ENCODE data around the gene SPON1. TPM values are rescaled to one million over a fixed set of nuclear protein-coding genes. Genes with fewer than 3 reads are reported as not detected.

SPON1 gene
- total and polyA plus RNA-seq, 2 of the 8 experiments (the other 6 are each of a cell fraction or from before 2014, with no cell fraction given): 1.5 to 5.4 TPM

- TF ChIP-seq CHD7 (IDR thresholded peaks at IDR 0.05; ENCODE audit: insufficient replicate concordance, low read length) (no peak), TEAD4 (IDR thresholded peaks at IDR 0.05; ENCODE audit: low read depth, low read length) (no peak), CTBP2 (IDR thresholded peaks at IDR 0.05; ENCODE audit: borderline replicate concordance, insufficient read depth, insufficient read length, low read length) (no peak), USF2 (IDR thresholded peaks at IDR 0.05; ENCODE audit: low read length) (no peak), NANOG (IDR thresholded peaks at IDR 0.05; ENCODE audit: insufficient read depth, low read depth, low read length, poor library complexity, severe bottlenecking) (no peak), KDM1A (IDR thresholded peaks at IDR 0.05; ENCODE audit: borderline replicate concordance, low read length) (no peak), RXRA (IDR thresholded peaks at IDR 0.05; ENCODE audit: insufficient read depth, low read depth, low read length) (no peak)
Measured at GRCh38 chr11:14261066-14261465, 298.5 kb downstream of the SPON1 start (continued).
